Kidney capillary endothelial cell (primary cell): ENCODE data around the gene MRPL43.

Experiments used
- DNase-seq: peaks from one replicate; pipeline ENCODE4 v3.0.0-alpha.2; 2018; ENCODE audit warnings: low spot score

MRPL43 gene

GRCh38 chr10:100966887-100967286 is 20.4 kb downstream of the MRPL43 start:
- no peak for DNase-seq

GRCh38 chr10:100965820-100966219 is 21.5 kb downstream of the MRPL43 start:
- no peak for DNase-seq

DNA sequence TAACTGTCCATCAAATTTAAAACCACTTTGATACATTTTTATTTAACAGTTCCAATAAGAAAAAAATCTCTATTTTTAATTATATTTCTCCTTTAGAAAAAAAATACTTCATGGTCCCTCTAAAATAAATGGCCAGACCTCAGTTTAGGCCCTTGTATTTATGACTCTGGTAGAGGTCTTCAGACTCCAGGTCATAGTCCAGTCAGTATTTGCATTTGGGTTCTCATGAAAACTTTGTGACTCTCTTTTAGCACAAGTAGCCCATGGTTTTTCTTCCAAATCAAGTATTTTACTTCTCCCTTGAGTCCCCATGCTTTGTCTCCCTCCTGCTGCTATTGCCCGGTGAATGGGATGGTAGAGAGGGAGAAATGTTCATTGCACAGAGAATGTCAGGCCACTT is 23.5 kb downstream of the MRPL43 start:
- DNase-seq = no peak

- no peak for DNase-seq
These were observed 24.8 kb downstream of the MRPL43 start for GRCh38 chr10:100962351-100963080.

GRCh38 chr10:100960251-100960650 is 27.0 kb downstream of the MRPL43 start:
- no peak for DNase-seq

GRCh38 chr10:100948916-100949315 is 38.4 kb downstream of the MRPL43 start:
- DNase-seq = no peak

- no peak for DNase-seq
These were observed 41.5 kb downstream of the MRPL43 start for GRCh38 chr10:100945754-100946153.

- no peak for DNase-seq
These were observed 43.8 kb downstream of the MRPL43 start for GRCh38 chr10:100943508-100943907.

DNA sequence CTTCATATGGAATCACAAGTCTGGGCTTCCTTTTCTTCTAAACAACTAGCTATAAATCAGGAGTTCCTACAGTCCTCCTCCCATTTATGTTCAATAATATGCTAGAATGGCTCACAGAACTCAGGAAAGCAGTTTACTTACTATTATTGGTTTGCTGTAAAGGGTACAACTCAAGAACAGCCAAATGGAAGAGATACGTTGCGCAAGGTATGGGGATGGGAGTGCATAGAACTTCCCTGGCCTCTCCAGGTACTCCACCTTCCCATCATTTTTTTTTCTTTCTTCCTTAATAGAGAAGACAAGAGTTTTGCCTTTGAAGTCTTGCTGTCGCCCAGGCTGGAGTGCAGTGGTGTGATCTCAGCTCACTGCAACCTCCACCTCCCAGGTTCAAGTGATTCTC is 45.1 kb downstream of the MRPL43 start:
- no peak for DNase-seq

DNA sequence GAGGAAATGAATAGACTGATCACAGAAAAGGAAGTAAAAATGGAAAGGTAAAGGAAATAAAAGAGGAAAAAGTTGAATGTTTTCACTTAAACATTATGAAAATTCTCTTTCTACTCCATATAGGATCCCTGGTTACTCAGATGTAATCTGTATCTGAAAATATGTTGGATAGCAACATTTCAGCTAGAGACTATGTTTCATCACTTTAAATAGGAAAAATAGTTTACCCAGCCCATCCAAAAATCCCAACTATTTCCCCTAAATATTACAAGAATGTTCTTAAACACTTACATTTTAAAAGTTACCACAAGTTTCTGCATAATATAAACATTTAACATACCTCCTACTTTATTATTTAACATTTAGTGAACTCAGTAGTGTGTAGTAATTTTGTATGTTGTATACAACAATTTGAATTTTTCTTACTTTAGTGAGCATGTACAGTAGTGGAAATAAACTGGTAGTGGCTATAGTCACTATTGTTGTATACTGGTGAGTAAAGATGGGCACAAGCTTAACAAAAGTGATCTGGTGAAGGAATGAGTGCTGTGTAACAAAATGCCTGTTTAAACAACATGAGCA is 47.4 kb downstream of the MRPL43 start:
- DNase-seq = no peak
